ENCODE measurements around the gene GRIFIN.

DNA sequence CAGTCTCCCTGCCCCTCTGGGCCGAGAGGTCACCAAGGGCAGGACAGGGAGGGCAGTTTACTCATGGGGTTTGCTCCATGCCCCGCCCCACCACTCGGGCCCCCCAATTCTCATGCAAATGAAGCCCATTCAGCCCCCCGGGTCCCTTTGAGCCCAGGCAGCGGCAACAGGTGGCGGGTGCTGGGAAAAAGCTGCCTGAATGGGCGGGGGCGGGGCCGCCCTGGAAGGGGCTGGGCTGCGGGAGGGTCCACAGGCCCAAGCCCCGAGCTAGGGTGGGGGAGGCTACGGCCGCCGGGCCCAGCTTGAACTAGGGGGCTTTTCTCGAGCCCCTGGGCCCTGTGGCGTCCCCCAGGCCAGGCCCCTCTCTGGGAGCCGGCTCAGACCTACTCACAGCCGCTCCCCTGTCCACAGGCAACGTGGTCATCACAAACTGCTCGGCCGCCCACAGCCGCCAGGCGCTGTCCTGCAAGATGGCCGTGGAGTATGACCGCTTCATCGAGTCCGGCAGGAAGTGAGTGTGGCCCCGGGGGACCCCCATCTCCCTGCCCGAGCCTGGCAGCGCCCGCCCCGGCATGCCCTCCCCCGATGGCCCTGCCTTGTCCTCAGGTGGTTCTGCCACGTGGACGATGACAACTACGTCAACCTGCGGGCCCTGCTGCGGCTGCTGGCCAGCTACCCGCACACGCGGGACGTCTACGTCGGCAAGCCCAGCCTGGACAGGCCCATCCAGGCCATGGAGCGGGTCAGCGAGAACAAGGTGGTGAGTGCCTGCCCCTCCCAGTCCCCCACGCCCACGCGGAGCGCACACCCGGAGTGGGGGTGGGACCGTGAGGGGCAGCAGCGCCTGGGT is 48.8 kb upstream of the GRIFIN start:
- TF ChIP-seq, protein P1, sequence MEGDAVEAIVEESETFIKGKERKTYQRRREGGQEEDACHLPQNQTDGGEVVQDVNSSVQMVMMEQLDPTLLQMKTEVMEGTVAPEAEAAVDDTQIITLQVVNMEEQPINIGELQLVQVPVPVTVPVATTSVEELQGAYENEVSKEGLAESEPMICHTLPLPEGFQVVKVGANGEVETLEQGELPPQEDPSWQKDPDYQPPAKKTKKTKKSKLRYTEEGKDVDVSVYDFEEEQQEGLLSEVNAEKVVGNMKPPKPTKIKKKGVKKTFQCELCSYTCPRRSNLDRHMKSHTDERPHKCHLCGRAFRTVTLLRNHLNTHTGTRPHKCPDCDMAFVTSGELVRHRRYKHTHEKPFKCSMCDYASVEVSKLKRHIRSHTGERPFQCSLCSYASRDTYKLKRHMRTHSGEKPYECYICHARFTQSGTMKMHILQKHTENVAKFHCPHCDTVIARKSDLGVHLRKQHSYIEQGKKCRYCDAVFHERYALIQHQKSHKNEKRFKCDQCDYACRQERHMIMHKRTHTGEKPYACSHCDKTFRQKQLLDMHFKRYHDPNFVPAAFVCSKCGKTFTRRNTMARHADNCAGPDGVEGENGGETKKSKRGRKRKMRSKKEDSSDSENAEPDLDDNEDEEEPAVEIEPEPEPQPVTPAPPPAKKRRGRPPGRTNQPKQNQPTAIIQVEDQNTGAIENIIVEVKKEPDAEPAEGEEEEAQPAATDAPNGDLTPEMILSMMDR (IDR thresholded peaks at IDR 0.05), result no peak
- TF ChIP-seq POLR2A (IDR thresholded peaks at IDR 0.05), result no peak
